ENCODE data around the gene NHSL2. TPM values are rescaled to one million over a fixed set of nuclear protein-coding genes. Genes with fewer than 3 reads are reported as not detected.

The NHSL2 gene
- total RNA-seq, 1 experiment from 2014 or later = 0.06 TPM

GRCh38 chrX:72071213-72071612 lies 160.6 kb downstream of the NHSL2 start:
- no peak for DNase-seq (ENCODE audit: low spot score)

GRCh38 chrX:72073633-72074032 lies 163.0 kb downstream of the NHSL2 start:
- no peak for DNase-seq (ENCODE audit: low spot score)

DNA sequence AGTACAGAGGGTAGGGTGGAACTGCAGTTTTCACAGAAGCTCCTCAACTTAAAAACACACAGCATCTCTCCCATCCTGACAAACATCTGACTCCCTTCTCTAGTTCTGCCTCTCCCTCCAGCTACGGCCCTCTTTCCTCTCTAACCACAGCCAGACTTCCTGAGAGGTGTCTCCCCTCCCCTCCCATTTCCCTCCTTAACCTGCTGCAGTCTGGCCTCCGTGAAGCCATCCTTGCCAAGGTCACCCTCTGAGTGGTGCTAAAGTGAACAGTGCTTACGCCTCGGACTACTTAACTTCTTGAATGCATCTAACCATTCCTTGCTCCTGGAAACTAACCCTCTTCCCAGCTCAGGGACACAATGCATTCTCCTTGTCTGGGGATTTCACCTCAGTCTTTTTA lies 167.8 kb downstream of the NHSL2 start:
- DNase-seq (ENCODE audit: low spot score) = no peak

DNA sequence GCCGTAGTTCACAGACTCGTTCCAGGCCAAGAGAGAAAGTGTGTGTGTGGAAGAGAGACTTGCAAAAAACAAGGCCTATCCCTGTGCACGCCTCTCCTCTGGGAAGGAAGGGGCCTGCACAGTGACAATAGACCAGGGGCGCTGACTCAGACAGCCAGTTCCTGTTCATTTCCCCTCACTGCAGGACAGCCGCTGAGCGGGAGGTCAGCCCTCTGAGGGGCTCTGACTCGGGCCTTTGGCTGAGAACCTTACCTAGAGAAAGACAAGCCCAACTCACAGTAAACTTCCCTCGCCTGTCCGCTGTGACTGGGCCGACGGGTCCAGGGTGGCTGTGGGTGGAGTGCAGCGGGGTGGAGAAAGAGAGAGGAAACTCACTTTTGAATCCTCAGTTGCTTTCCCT lies 169.0 kb downstream of the NHSL2 start:
- DNase-seq (ENCODE audit: low spot score) = no peak

DNA sequence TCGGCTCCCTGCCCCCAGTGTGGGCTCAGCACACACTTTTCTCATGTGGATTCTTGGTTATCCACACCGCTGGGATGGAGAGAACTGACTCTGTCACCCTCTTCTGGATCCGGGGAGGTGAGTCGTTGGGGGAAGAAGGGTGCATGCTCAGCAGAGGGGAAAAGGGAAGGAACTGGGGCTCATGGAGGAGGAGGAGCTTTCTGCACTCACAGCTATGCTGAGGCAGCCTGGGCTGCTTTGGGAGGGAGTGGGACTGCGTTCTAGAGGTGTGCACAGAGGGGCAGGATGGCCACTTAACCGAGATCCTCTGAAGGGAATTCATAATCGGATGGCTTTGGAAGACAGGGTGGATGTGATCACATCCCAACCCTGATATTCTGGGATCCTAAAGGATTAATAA lies 169.5 kb downstream of the NHSL2 start:
- DNase-seq (ENCODE audit: low spot score) = no peak

DNA sequence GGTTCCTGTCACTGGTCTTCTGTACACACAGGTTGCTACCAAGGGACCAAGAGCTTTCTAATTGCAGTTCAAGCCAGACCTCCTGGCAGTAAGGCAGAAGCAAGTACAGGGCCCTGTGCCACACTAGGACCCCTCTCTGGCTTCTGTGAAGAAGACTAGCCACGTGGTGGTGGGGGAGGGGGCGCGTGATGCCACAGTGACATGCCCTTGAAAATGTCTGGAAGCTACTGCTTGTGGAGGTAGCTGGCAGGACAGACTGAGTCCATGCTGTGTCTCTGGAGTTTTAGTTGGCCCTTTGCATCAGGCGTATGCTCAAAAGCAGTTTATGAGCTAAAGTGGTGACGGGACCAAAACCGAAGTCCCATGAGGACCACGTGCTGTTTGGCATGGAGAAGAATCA lies 170.2 kb downstream of the NHSL2 start:
- DNase-seq (ENCODE audit: low spot score) = no peak

GRCh38 chrX:72081605-72082320 lies 171.1 kb downstream of the NHSL2 start:
- no peak for DNase-seq (ENCODE audit: low spot score)

GRCh38 chrX:72083291-72083690 lies 172.6 kb downstream of the NHSL2 start:
- DNase-seq (ENCODE audit: low spot score) = no peak

DNA sequence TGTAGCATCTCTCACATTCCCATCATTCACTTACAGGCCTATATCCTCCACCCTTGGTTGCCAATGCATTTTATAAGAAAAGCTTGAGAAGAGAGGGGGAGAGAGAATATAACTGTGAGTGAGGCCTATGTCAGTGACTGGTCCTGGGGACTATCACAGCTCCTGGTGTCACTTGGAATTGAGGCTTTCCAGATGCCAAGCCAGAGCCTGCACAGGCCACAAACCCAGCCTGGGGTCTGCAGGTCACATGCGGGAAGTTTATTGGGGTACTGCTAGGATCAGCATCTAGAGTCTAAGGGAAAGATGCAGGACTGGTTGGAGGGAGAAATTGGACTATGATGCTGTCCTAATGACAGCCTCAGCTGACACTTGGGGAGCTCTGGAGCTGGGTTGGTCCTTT lies 173.5 kb downstream of the NHSL2 start:
- no peak for DNase-seq (ENCODE audit: low spot score)

GRCh38 chrX:72086995-72087394 lies 176.3 kb downstream of the NHSL2 start:
- no peak for DNase-seq (ENCODE audit: low spot score)

- no peak for DNase-seq (ENCODE audit: low spot score)
These were observed 178.1 kb downstream of the NHSL2 start for GRCh38 chrX:72088761-72089160.

DNA sequence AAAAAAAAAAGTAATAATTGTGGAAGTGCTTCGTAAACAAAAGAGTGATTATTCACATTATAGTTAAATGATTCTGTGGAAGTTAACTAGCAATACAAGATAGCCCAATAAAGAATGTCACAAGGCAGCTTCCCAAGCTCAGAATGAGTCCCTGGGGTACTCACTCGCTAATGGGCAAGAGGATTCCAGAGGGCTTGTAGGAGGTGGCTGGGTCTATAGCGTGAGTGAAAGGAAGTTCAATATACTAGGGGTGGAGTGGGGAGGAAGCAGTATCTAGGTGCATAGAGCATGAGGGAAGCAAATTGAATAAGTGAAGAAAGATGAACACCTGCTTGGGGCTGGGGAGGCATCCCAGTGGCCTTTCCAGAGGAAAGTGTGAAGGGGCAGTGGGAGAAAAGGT lies 178.6 kb downstream of the NHSL2 start:
- no peak for DNase-seq (ENCODE audit: low spot score)

DNA sequence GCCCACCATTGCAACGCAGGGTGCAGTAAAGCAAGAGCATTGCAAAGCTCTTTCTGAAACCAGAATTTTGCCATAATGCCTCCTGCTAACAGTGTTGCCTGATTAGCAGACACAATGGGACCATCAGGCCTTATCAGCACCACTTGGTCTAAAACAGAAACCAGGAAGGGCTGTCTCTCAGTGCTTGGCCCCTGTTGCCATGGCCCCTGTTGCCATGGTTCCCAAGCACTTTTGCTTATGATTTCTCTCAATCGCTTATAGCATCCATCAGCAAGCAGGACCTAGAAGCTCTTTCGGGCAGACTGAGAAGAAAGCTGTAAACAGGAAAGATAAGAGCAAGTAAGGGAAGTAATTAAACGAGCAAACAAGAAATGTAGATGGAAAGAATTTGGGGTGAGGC lies 184.2 kb downstream of the NHSL2 start:
- no peak for DNase-seq (ENCODE audit: low spot score)

- DNase-seq (ENCODE audit: low spot score) = no peak
These were observed 184.7 kb downstream of the NHSL2 start for GRCh38 chrX:72095370-72095769.

- DNase-seq (ENCODE audit: low spot score) = no peak
These were observed 186.5 kb downstream of the NHSL2 start for GRCh38 chrX:72097098-72097497.

GRCh38 chrX:72100051-72100755 lies 189.6 kb downstream of the NHSL2 start:
- no peak for DNase-seq (ENCODE audit: low spot score)

DNA sequence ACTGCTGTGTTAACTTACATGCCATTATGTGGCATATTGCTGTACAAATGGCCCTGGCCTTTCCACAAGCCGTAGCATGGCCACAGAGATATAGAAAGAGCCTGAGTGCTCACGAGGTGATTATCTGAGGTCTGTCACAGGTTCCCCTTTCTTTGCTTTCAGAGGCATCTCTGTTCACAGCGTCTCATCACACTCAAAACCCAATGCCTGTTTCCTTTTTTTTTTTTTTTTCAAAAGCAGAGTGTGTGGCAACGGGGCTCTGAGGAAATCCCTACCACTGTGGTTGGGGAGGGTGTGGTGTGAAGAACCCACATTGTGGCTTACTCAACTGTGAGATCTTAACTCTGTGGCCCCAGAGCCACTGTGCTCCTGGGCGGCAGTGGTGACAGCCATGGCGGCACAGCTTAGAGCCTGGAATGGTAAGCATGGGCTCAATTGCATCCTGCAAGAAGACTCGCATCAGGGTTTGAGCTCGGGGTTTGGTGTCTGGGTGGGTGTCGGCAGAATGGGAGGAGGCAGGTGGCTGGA lies 190.2 kb downstream of the NHSL2 start:
- DNase-seq (ENCODE audit: low spot score) = no peak

GRCh38 chrX:72101597-72102037 lies 191.0 kb downstream of the NHSL2 start:
- no peak for DNase-seq (ENCODE audit: low spot score)

DNA sequence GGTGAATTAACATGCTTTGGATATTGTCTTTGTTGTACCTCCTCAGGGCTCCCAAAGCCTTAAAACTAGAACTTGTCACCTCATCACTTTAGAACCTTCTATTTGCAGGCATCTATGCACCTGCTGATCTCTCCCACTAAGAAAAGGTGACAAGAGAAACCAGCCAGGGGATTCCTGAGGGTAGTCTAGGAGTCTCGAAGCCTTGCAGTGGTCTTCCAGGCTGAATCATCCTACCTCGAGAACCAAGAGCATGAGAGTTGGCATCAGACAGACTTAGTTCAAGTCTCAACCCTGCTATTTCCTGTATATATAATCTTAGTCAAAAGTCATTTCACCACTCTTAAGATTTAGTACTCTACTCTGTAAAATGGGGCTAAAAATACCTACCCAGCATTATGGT lies 191.5 kb downstream of the NHSL2 start:
- no peak for DNase-seq (ENCODE audit: low spot score)

GRCh38 chrX:72102760-72103159 lies 192.1 kb downstream of the NHSL2 start:
- DNase-seq (ENCODE audit: low spot score) = no peak

DNA sequence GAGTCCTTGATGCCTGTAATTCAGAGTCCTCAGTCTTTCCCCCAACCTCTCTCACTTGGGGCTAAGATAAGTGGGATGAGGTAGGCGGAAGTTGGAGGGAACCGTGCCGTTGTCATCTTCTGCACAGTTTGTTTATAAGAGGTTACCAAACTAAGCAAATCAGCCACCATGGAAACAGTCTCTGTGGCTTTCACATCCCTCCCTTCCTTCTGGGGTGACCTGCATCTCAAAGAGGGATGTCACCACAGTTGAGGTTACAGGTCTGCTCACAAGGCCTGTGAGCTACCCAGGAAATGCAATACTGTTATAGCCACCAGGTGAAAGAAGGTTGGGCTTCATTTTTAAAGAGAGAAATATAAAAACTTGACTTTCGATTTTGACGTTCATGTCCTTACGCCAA lies 194.8 kb downstream of the NHSL2 start:
- no peak for DNase-seq (ENCODE audit: low spot score)

- DNase-seq (ENCODE audit: low spot score) = no peak
These were observed 196.7 kb downstream of the NHSL2 start for GRCh38 chrX:72107320-72107719.
